Activated effector memory CD4-positive, alpha-beta T cell treated with Interleukin-2 at 50 U/mL for 16 hours (primary cell): ENCODE results near the gene ADAT3.

Experiments
- DNase-seq: peaks from one replicate; pipeline ENCODE4 v3.0.0-alpha.2; 2020

The ADAT3 gene

GRCh38 chr19:1917926-1918325 is 12.7 kb downstream of the ADAT3 start:
- DNase-seq, result no peak

DNA sequence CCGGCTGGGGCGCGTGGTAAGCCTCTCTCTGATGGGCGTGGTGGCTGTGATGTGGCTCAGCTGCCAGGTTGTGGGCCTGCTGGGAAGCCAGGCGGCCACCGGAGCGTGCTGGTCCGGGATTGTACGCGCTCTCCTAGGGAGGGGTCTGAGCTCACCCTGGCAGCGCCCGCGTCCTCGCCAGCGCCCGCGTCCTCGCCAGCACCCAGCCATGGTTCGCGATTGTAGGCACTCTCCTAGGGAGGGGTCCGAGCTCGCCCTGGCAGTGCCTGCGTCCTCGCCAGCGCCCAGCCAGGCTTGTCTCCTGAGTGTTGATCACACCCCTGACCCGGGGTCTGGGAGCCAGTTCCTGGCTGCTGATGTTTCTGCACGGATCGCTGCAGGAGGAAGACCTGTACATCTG is 13.8 kb downstream of the ADAT3 start:
- no peak for DNase-seq

DNA sequence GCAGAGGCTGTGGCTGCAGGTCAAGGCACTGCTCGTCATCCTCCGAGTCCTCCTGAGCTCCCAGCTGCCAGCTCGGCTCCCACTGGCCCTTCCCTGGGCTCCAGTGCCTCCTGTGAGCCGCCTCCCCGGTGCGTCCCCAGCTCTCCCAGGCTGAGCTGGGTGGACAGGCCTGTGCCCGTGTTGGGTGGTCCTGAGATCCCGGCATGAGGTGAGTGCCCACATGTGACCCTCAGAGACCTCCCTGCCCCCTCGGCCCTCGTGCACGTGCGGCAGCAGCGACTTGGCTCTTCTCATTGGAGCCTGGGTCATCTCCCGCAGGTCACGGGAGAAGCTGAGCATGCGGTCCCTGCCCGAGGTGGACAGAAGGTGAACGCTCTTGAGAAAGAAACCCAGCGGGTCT is 15.4 kb downstream of the ADAT3 start:
- no peak for DNase-seq

GRCh38 chr19:1921326-1921725 is 16.1 kb downstream of the ADAT3 start:
- no peak for DNase-seq

DNA sequence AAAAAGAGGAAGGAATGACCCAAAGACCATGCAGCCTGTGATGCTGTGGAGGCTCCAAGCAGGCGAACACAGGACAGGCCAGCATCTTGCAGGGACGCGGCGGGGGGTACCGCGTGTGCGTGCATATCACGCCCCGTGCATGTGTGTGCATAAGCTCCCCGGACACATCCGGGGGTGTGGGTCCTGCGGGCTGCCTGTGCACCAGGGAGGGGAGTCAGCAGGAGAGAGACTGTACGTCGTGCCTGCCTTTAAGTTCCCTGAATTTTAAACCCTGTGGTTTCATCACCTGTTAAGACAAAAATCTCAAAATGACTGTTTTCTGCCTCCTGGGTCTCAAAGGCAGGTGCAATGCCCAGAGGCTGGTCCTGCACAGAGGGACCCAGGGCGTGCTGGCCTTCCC is 16.6 kb downstream of the ADAT3 start:
- no peak for DNase-seq

- DNase-seq, result no peak
Measured at GRCh38 chr19:1922803-1923202, 17.6 kb downstream of the ADAT3 start.

DNA sequence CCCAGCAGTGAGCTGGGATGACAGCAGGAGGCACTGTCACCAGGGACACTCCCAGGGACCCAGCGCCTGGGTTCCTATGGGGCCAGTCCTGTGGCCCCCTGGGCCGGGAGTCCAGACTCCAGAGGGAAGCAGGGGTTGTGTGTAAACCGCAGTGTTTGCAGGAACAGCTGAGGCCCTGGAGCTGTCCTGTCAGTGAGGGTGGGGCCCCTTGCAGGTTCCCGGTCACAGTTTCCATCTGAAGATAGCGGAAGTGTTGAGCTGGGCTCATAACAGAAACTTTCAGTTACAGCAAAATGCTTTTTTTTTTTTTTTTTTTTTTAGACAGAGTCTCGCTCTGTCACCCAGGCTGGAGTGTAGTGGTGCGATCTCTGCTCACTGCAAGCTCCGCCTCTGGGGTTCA is 18.1 kb downstream of the ADAT3 start:
- peak; percentile 19 for DNase-seq

DNA sequence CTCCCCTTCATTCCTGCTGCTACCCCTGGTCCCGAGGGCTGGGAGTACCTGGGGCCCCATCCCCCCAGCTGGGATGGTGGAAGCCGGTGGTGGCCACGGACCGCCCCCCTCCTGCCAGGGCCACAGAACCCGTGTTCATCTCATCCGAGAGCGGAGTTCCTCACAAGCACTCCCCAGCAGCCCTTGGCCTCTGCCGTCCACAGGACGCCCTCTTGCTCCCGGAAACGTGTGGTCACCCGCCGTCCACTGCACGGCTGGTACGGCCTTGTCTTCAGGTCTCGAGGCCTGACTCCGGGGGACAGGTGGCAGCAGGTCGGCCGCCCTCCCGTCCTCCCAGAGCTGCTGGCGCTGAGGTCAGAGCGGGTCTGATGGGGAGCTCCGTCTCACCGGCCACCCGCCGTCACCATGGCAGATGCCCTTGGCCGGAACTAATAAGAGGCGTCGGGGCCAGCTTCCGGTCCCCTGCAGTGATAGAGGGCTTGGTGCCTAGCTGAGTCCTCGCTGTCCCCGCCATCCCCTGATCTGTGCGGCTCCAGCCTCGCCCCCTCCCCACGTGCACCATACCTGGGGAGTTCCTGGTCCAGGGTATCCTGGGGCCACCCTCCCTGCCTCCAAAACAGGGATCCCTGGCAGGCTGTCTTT is 19.2 kb downstream of the ADAT3 start:
- DNase-seq, result no peak

DNA sequence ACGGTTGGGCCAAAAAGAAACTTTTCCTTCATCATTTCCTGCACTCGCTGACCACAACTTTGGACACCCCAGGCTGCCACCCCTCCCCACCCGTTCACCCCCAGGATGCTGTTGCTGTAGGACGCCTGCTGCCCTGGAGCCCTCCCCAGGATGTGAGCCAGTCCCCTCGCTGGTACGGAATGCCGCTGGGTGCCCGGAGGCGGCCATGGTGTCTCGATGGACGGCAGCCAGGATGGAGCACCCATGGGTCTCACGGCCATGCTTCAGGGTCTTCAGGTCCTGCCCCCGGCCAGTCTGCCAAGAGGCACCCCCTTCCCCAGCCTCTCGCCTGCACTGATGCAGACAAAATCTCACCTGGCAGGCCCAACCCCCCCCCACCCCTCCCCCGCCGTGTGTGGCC is 20.3 kb downstream of the ADAT3 start:
- no peak for DNase-seq

DNA sequence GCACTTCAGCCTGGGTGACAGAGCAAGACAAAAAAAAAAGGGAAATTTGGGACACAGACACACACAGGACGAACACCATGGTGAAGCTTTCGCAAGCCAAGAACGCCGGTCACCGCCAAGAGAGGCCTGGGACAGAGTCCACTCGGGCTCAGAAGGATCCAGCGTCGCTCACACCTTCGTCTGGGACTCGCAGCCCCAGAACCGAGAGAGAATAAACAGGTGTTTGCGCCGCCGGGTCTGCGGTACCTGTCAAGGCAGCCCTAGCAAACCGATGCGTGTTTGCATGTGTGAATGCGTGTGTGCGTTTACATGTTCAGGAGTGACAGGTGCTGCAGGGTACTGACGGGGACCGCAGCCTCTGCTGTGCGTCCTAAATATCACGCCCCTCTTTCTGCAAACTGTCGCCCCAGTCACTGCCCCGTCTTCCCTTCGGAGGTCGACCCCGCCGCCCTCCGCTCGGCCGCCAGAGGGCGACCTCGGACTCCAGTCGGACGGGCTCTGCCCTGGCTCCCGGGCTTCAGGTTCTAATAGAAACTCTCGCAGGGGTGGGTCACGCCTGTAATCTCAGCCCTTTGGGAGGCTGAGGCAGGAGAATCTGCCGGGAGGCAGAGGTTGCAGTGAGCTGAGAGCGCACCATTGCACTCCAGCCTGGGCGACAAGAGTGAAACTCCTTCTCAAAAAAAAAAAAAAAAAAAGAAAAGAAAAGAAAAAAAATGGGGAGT is 24.0 kb downstream of the ADAT3 start:
- DNase-seq, result peak; percentile 70

DNA sequence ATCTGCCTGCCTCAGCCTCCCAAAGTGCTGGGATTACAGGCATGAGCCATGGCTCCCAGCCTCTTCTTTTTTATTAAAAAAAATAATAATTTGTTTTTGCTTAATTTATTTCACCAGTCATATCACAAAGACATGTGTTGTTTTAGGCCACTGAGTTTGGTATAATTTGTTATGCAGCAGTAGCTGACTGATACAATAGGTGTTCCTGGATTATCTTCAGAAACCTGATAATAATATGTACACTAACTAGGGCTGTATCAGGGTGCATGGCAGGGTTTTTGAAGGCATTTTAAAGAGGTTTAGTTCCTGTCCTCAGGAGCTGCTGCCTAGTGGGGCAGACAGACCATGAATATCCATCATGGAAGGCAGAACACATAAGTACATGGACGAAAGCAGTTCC is 26.2 kb downstream of the ADAT3 start:
- no peak for DNase-seq

GRCh38 chr19:1932395-1932794 is 27.2 kb downstream of the ADAT3 start:
- no peak for DNase-seq

GRCh38 chr19:1933244-1933643 is 28.0 kb downstream of the ADAT3 start:
- no peak for DNase-seq

- no peak for DNase-seq
Measured at GRCh38 chr19:1933942-1934341, 28.7 kb downstream of the ADAT3 start.

DNA sequence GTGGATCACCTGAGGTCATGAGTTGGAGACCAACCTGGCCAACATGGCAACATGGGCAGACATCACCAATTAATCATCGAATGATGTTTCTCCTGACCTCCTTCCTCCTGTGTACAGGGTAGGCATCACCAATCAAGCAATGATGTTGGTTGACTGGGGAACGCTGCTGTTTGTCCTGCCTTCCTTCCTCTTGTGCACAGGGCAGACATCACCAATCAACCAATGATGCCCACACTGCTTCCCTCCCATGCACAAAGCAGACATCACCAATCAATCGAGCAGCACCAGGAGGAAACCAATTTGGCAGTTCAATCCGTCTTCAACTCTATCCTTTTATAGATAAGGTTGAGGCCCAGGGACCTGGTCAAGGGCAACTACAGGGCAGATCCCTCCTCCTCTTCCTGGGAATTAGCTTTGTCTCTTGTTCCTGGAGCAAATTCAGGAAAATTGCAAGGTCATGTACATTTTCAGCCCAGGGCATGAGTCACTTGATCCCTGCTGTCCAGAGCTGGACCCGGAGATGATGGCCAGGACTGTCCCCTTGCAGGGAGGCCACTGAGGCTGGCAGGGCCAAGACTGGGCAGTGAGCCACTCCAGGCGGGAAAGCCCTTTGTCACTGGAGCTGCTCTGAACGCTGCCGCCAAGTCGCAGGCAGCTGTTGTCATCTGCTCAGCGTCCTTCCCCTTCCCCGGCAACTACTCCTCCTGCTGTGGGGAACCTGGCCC is 30.4 kb downstream of the ADAT3 start:
- DNase-seq, result no peak

- no peak for DNase-seq
Measured at GRCh38 chr19:1936430-1936829, 31.2 kb downstream of the ADAT3 start.

- DNase-seq, result no peak
Measured at GRCh38 chr19:1936916-1937610, 31.9 kb downstream of the ADAT3 start.

DNA sequence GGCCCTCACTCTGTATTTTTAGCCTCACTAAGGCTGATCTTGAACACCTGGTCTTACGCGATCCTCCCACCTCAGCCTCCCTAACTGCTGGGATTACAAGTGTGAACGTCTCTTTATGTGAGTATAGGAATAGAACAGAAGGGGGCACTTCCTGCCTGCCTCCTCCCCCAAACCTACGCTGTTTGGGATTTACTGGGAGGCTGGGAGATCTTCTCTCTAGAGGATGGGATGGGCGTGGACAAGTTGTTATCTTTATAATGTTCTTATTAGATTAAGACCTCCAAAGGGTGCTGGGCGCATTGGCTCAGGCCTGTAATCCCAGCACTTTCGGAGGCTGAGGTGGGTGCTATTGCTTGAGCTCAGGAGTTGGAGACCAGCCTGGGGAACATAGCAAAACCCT is 32.9 kb downstream of the ADAT3 start:
- DNase-seq, result no peak

- no peak for DNase-seq
Measured at GRCh38 chr19:1941146-1942077, 36.2 kb downstream of the ADAT3 start, which contains the start of gene CSNK1G2. CSNK1G2 (plus strand) TSS chr19:1941172; CDS start chr19:1969773, 28,601 bp downstream.

- peak; percentile 73 for DNase-seq
Measured at GRCh38 chr19:1942078-1942933, 37.1 kb downstream of the ADAT3 start.

GRCh38 chr19:1942934-1943555 is 37.8 kb downstream of the ADAT3 start:
- no peak for DNase-seq
